CD4-positive, alpha-beta T cell treated with Interleukin-10 for 1 hour (primary cell): ENCODE data around the gene RPL27A.
"Not testable (repeated sequence)": the region's sequence is repeated elsewhere in the genome, so short reads cannot be mapped to it uniquely, and the experiment has no call there.

Experiments
- DNase-seq: peaks from one replicate; pipeline ENCODE4 v3.0.0-alpha.2; 2020

RPL27A gene

GRCh38 chr11:8682303-8683114, at the start of gene RPL27A, which contains the start of gene TRIM66:
Gene RPL27A (plus strand): TSS chr11:8682792. CDS start chr11:8682814, 22 bp downstream.
Gene TRIM66 (minus strand): TSS chr11:8682665. CDS start chr11:8672274, 10,391 bp downstream.
- peak; percentile 99 for DNase-seq

DNA sequence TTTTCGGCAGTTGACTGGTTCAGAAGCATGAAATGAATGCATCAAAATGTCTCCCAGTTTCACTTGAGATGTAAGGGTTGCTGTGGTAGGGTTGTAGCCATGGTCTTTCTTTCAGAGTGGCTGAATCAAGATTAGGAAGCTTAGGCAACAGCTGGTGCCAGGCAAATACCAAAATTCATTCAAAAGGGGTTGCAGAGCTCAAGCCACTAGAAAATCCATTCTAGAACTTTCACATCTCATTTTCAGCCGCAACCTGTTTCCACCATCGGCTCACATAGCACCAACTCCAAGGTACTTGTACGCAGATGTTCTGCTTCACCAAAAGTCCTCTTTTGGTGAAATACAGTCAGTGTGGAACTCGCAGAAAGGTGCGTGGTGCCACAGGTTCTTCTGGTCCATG, 48.1 kb upstream of the RPL27A start:
- no peak for DNase-seq

GRCh38 chr11:8636127-8636526, 46.5 kb upstream of the RPL27A start:
- DNase-seq = no peak

GRCh38 chr11:8638300-8638699, 44.3 kb upstream of the RPL27A start:
- DNase-seq = no peak

- no peak for DNase-seq
Observed at GRCh38 chr11:8639655-8640054, 42.9 kb upstream of the RPL27A start.

GRCh38 chr11:8640267-8640906, 42.2 kb upstream of the RPL27A start:
- no peak for DNase-seq

DNA sequence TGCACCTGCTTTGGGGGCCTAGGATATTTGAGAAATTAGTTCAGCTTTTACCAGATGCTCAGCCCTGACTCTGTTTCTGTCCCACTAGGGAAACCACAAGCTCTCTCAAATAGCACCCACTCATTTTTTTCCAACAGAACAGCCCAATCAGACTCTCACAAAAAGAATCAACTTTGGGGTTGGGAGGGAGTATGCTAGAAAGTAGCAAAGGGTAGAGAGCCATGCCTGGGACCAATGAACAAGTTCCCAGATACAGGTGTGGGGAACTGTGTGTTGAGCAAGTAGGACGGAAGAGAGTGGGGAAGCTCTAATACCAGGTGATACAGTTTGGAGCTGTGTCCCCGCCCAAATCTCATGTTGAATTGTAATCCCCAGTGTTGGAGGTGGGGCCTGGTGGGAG, 41.3 kb upstream of the RPL27A start:
- no peak for DNase-seq

DNA sequence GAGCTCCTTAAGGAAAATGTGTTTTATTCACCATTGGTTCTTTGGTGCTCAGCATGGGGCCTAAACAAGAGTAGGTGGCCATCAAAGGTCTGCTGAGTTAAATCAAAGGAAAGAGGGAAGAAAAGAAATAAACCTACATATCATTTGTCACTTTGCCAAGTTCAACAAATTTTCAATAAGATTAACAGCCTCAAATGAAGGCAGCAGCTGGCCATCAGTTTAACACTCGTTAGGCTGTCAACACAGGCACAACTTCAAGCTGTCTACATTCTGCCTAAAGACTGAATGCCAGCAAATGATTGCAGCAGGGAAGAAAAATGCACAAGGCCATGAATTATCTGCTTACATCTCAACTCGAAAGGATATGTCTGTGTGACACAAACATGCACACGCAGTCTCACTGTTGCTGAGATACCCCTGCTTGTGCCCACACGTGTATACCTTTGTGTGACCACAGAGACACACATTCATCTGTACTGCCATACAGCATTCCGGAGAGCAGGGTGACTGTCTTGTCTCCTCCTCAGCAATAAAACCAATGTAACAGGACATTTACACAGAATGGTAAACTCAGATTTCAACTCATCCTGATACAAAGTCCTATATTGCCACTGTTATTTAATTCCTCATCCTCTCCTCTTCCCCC, 40.3 kb upstream of the RPL27A start:
- no peak for DNase-seq

- DNase-seq = no peak
Observed at GRCh38 chr11:8646873-8647272, 35.7 kb upstream of the RPL27A start.

DNA sequence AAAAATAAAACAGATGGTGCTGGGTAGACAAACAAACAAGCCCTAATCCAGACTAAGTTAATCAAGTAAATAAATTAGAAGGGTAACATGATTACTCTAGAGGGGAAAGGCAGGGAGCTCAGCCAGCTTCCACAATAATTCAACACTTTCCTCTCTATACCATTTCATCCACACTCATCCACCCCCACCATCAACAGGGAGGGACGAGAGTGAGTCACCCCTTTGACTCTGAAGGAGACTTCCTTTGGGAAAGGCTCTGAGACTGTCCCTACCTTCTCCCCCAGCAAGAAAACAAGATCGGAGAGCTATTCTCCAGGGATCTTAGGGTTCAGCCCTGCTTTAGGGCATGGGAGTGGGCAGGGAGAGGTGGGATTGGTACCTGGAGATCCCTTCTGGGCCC, 33.2 kb upstream of the RPL27A start:
- DNase-seq = no peak

GRCh38 chr11:8650401-8650990, 32.1 kb upstream of the RPL27A start:
- no peak for DNase-seq

GRCh38 chr11:8652140-8652539, 30.5 kb upstream of the RPL27A start:
- DNase-seq = no peak

DNA sequence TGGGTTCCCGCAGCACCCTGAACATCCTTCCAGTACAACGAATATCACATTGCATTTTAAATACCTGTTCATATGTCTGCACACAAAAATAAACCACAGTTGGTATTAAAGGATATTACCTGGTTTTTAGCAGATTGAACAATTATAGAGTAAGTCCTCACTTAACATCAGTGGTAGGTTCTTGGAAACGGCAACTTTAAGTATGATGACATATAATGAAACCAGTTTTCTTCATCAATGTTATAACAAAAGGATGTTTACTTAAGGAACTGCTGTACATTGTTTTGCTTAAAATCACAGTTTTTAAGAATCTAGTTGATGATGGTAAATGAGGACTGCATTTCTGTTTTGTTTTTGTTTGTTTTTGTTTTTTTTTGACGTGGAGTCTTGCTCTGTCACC, 28.1 kb upstream of the RPL27A start:
- no peak for DNase-seq

DNA sequence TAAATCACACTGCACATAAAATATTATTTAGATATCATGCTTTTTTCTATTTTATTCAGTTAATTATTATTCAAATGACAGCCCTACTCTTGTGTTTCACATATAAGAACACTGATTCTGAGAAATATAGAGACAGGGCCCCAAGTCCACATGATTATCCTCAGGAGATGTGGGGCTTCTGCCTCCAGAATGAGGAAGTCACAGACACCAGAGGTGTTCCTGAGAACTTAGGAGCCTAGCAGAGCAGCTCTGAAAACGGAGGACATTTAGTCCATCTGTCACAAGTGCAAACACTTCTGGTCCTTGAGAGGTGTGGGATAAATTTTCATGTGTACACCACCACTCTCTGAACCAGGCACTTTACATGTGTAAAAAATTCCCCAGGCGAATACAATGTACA, 26.3 kb upstream of the RPL27A start:
- no peak for DNase-seq

GRCh38 chr11:8658321-8659057, 24.1 kb upstream of the RPL27A start:
- DNase-seq = no peak

DNA sequence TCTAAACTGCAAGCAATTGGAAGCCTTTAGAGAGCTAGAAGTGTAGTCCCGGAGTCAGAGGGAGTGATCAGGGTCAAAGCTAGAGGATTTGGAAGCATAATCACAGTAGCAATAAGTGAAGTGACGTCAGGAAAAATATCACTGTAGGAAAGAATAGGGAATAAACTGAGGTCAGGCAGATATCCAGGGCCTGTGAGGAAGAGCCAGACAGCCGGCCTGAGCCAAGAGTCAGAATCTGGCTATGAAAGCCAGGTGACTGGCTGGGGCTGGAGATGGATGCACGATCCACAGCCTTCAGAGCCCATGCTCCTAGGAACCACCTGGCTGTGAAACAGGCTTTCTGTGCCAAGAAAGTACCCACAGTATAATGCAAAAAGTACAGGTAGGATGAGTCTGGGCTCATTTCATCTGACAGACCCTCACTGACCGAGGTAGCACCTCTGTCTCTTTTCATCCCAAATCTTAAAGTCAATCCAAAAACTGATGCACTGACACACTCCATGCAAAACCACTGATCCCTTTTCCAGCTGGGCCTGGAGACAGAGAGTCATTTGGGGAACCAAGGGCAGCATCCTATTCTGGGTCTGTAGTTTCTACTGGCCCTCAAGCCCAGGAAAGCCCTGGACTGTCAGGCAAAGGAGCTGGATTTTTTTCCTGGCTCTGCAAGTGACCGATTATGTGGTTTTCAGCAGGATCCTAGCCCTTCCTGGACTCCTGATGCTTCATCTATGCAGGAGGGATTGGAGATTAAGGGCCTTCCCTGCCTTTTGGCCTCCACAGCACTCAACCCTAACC, 21.4 kb upstream of the RPL27A start:
- no peak for DNase-seq

DNA sequence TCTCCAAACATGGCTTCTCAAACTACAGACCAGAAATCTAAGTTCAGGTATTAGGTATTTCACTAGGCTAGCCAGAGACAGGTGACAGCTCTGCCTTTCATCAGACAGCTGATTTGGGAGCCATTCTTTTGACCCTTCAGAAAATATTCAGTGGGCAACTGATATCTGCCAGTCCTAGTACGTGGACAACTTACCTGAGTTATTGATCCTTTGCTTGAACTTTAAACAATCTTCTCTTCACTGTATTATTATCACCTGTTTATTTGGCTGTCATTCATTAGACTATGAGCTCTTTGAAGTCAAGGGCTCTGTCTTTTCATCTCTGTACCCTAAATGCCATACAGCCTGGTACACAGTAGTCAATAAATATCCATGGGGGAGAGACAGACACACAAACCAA, 17.4 kb upstream of the RPL27A start:
- no peak for DNase-seq

GRCh38 chr11:8670081-8670480, 12.5 kb upstream of the RPL27A start:
- not testable (repeated sequence) for DNase-seq

GRCh38 chr11:8671193-8671612, 11.4 kb upstream of the RPL27A start:
- DNase-seq = no peak

GRCh38 chr11:8671651-8672062, 10.9 kb upstream of the RPL27A start:
- no peak for DNase-seq

- DNase-seq = no peak
Observed at GRCh38 chr11:8672346-8672745, 10.2 kb upstream of the RPL27A start.

DNA sequence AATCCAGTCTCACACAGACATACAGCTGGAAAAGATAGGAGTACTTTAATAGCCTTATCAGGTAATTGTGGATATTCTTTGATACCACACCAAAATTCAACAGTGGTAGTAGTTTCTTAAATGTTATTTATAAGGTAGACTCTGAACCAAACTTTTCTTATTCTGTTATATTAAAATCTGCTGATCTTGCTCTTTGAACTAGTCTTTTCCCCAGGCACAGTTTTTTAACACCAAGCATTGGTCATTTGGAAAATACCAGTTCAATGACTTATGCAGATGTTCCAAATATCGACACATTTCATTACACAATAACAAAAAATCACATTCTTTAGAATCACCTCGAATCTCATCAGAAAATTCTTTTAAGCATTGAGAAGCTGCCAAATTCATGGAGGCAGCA, 7.7 kb upstream of the RPL27A start:
- no peak for DNase-seq
